HepG2 (cell line): ENCODE measurements around the gene E2F3. TPM values are rescaled to one million over a fixed set of nuclear protein-coding genes. Genes with fewer than 3 reads are reported as not detected.

ENCODE experiments used
- ASH2L ChIP-seq: fragments of 300-600, 200-600 bp; sonication (generic); IDR thresholded peaks from 2 replicates; pipeline ENCODE4 v1.7.0; 2017; ENCODE audit warnings: low read depth, mild to moderate bottlenecking, moderate library complexity, mixed read lengths, low read length; ENCODE audit not compliant: insufficient read length
- CAMTA2 ChIP-seq: sonication (generic); formaldehyde crosslinking; IDR thresholded peaks from 2 replicates; pipeline ENCODE4 v1.4.0; 2020; ENCODE audit warnings: mild to moderate bottlenecking, missing genetic modification reagents, borderline replicate concordance
- EED ChIP-seq: sonication (generic); formaldehyde crosslinking; IDR thresholded peaks from 2 replicates; pipeline ENCODE4 v1.5.0; 2020; ENCODE audit warnings: mild to moderate bottlenecking, missing genetic modification reagents
- ETV5 ChIP-seq: IDR thresholded peaks from 2 replicates; pipeline ENCODE4 v1.6.1; 2018; ENCODE audit warnings: missing biosample characterization, missing genetic modification reagents, inconsistent platforms, borderline replicate concordance
- FOXC1 ChIP-seq: sonication (generic); formaldehyde crosslinking; IDR thresholded peaks from 2 replicates; pipeline ENCODE4 v1.8.0; 2022; ENCODE audit warnings: mild to moderate bottlenecking, missing genetic modification reagents, borderline replicate concordance
- FUBP1 ChIP-seq: sonication (generic); formaldehyde crosslinking; IDR thresholded peaks from 2 replicates; pipeline ENCODE4 v1.5.1; 2020; ENCODE audit warnings: missing genetic modification reagents, mild to moderate bottlenecking, borderline replicate concordance
- GLMP ChIP-seq: sonication (generic); formaldehyde crosslinking; IDR thresholded peaks from 2 replicates; pipeline ENCODE4 v1.9.0; 2021; ENCODE audit warnings: missing genetic modification reagents, mild to moderate bottlenecking, borderline replicate concordance
- KLF11 ChIP-seq: IDR thresholded peaks from 2 replicates; pipeline ENCODE4 v1.6.1; 2016; ENCODE audit warnings: missing compliant biosample characterization
- MAZ ChIP-seq, 2 experiments: sonication (generic) in 1 of 2; formaldehyde crosslinking in 1 of 2; IDR thresholded peaks; 2 replicates each; pipeline versions ENCODE4 v1.5.0 to v1.6.1; 2012 to 2020; ENCODE audit warnings: low read depth in 2 of 2, mild to moderate bottlenecking in 2 of 2, borderline replicate concordance in 1 of 2, improper control_type of control experiment in 1 of 2, low read length in 1 of 2, missing genetic modification reagents in 1 of 2, moderate library complexity in 1 of 2
- NONO ChIP-seq, 2 experiments: fragments of 450-650 bp in 1 of 2; sonication (generic) in 1 of 2; formaldehyde crosslinking in 1 of 2; IDR thresholded peaks in 1 of 2; conservative IDR thresholded peaks in 1 of 2; 2 replicates each; pipeline versions ENCODE4 v1.6.1 to v1.8.0; 2017 to 2022; ENCODE audit warnings: mild to moderate bottlenecking in 1 of 2, missing genetic modification reagents in 1 of 2, moderate library complexity in 1 of 2
- PAF1 ChIP-seq: IDR thresholded peaks from 2 replicates; pipeline ENCODE4 v1.6.1; 2016; ENCODE audit warnings: missing genetic modification reagents, missing compliant biosample characterization
- PRPF4 ChIP-seq: fragments of 200-400 bp; formaldehyde crosslinking; IDR thresholded peaks from 2 replicates; pipeline ENCODE4 v1.6.1; 2016; ENCODE audit warnings: low read length, low read depth; ENCODE audit not compliant: poor library complexity, severe bottlenecking
- TBL1XR1 ChIP-seq: fragments of 150-350 bp; IDR thresholded peaks from 2 replicates; pipeline ENCODE4 v1.6.1; 2014; ENCODE audit warnings: borderline replicate concordance, low read length; ENCODE audit not compliant: partially characterized antibody
- ZFP37 ChIP-seq: sonication (generic); formaldehyde crosslinking; IDR thresholded peaks from 2 replicates; pipeline ENCODE4 v1.4.0; 2020; ENCODE audit warnings: missing genetic modification reagents, borderline replicate concordance
- ZFY ChIP-seq: sonication (generic); formaldehyde crosslinking; IDR thresholded peaks from 2 replicates; pipeline ENCODE4 v1.4.0; 2020; ENCODE audit warnings: missing genetic modification reagents
- ZNF224 ChIP-seq: sonication (generic); formaldehyde crosslinking; IDR thresholded peaks from 2 replicates; pipeline ENCODE4 v1.5.0; 2020; ENCODE audit warnings: mild to moderate bottlenecking, missing genetic modification reagents
- ZNF333 ChIP-seq: sonication (generic); formaldehyde crosslinking; IDR thresholded peaks from 2 replicates; pipeline ENCODE4 v1.4.0; 2020; ENCODE audit warnings: mild to moderate bottlenecking, missing genetic modification reagents, borderline replicate concordance
- ZNF460 ChIP-seq: sonication (generic); formaldehyde crosslinking; IDR thresholded peaks from 2 replicates; pipeline ENCODE4 v1.5.1; 2020; ENCODE audit warnings: missing genetic modification reagents, mild to moderate bottlenecking, borderline replicate concordance
- ZNF577 ChIP-seq: sonication (generic); formaldehyde crosslinking; IDR thresholded peaks from 2 replicates; pipeline ENCODE4 v1.4.0; 2020; ENCODE audit warnings: mild to moderate bottlenecking, low read depth, missing genetic modification reagents, borderline replicate concordance
- ZNF615 ChIP-seq: sonication (generic); formaldehyde crosslinking; IDR thresholded peaks from 2 replicates; pipeline ENCODE4 v1.5.0; 2020; ENCODE audit warnings: mild to moderate bottlenecking, missing genetic modification reagents, borderline replicate concordance
- ZNF639 ChIP-seq: conservative IDR thresholded peaks from 2 replicates; pipeline ENCODE4 v1.6.1; 2018; ENCODE audit warnings: missing genetic modification reagents
- ZNF749 ChIP-seq: sonication (generic); formaldehyde crosslinking; IDR thresholded peaks from 2 replicates; pipeline ENCODE4 v1.8.0; 2022; ENCODE audit warnings: mild to moderate bottlenecking, missing genetic modification reagents, moderate library complexity, borderline replicate concordance
- ZSCAN29 ChIP-seq: sonication (generic); formaldehyde crosslinking; conservative IDR thresholded peaks from 2 replicates; pipeline ENCODE4 v1.4.0; 2020; ENCODE audit warnings: mild to moderate bottlenecking, missing genetic modification reagents
- polyA plus RNA-seq, 8 experiments: library from polyadenylated mRNA; depleted of rRNA in 3 of 8; stranded (reverse) in 7 of 8; unstranded in 1 of 8; fragments of >200 nt; fragmentation: Illumina TruSeq in 4 of 8; extraction: Trizol in 4 of 8; gene quantifications; 2 replicates each; pipeline versions ENCODE4 v1.2.1 to v1.2.3, GENCODE V29; 2011 to 2016; ENCODE audit warnings: low read depth in 4 of 8, missing spikeins in 1 of 8, mixed read lengths in 1 of 8; ENCODE audit not compliant: insufficient read depth in 1 of 8
- total RNA-seq, 5 experiments: library from RNA; depleted of rRNA; stranded (reverse); fragments of >200 nt; fragmentation: Illumina TruSeq; extraction: Trizol; gene quantifications; 2 replicates each; pipeline ENCODE4 v1.2.3, GENCODE V29; 2016; ENCODE audit warnings: low read depth in 1 of 5

Gene E2F3
- total and polyA plus RNA-seq, 2 of the 13 experiments (the other 11 are each of a cell fraction or from before 2014, with no cell fraction given), result 8.5 to 12.7 TPM

- TF ChIP-seq ETV5 (CRISPR knock-in tag) (peak; percentile 88), GLMP (CRISPR knock-in tag) (no peak), ZFY (CRISPR knock-in tag) (peak; percentile 68), MAZ (IDR thresholded peaks at IDR 0.05; ENCODE audit: borderline replicate concordance, low read depth, low read length) (no peak), MAZ (CRISPR knock-in tag; IDR thresholded peaks at IDR 0.05; ENCODE audit: low read depth) (peak; percentile 85), EED (CRISPR knock-in tag) (no peak), ASH2L (peak; percentile 98), ZNF333 (CRISPR knock-in tag) (no peak), FUBP1 (CRISPR knock-in tag) (no peak), KLF11 (CRISPR knock-in tag) (no peak; the same call in 1 of the 2 replicates), CAMTA2 (CRISPR knock-in tag) (no peak), FOXC1 (no peak), ZNF460 (no peak), ZSCAN29 (CRISPR knock-in tag) (no peak), ZNF224 (CRISPR knock-in tag) (no peak), TBL1XR1 (peak; percentile 36), ZNF577 (CRISPR knock-in tag) (no peak), ZNF639 (CRISPR knock-in tag) (no peak), ZFP37 (CRISPR knock-in tag) (0 out of 2 replicates have a peak, but pooled peaks have one; percentile 67), ZNF615 (CRISPR knock-in tag) (no peak), ZNF749 (CRISPR knock-in tag) (no peak), NONO (IDR thresholded peaks at IDR 0.05) (no peak), NONO (CRISPR knock-in tag; conservative IDR thresholded peaks at IDR 0.05) (peak; percentile 65; the same call in 1 of the 2 replicates), PAF1 (CRISPR knock-in tag) (no peak), PRPF4 (no peak)
These were observed 132.9 kb downstream of the E2F3 start, which contains the start of gene CDKAL1 (continued) for GRCh38 chr6:20534295-20535262.
